ENCODE results near the gene HOMEZ.
"Not testable (repeated sequence)": the region's sequence is repeated elsewhere in the genome, so short reads cannot be mapped to it uniquely, and the experiment has no call there.

Gene HOMEZ

GRCh38 chr14:23275412-23275811 lies 10.5 kb downstream of the HOMEZ start:
- DNase-seq: no peak

GRCh38 chr14:23269193-23269592 lies 16.7 kb downstream of the HOMEZ start:
- DNase-seq: no peak

DNA sequence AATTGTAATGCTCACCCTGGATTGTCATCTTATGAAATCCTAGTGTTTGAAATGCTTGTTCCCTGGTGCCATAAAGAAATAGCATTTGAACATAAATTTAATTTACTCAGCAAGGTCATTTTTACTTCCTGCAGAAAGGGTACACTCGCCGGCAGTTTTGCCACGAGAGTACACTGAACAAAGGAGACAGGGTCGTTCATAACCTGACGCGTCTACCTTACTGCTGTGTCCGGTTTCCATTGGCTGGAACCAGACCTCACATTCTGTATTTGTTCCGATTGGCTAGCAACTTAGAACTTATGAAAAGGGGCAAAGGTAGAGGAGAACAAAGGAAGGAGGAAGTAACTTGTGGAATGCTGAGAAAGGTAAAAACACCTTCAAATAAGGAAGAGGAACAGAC lies 25.1 kb downstream of the HOMEZ start:
- not testable (repeated sequence) for DNase-seq

- DNase-seq: no peak
These were observed 26.5 kb downstream of the HOMEZ start for GRCh38 chr14:23259426-23259825.

GRCh38 chr14:23258256-23258655 lies 27.7 kb downstream of the HOMEZ start:
- DNase-seq: no peak

DNA sequence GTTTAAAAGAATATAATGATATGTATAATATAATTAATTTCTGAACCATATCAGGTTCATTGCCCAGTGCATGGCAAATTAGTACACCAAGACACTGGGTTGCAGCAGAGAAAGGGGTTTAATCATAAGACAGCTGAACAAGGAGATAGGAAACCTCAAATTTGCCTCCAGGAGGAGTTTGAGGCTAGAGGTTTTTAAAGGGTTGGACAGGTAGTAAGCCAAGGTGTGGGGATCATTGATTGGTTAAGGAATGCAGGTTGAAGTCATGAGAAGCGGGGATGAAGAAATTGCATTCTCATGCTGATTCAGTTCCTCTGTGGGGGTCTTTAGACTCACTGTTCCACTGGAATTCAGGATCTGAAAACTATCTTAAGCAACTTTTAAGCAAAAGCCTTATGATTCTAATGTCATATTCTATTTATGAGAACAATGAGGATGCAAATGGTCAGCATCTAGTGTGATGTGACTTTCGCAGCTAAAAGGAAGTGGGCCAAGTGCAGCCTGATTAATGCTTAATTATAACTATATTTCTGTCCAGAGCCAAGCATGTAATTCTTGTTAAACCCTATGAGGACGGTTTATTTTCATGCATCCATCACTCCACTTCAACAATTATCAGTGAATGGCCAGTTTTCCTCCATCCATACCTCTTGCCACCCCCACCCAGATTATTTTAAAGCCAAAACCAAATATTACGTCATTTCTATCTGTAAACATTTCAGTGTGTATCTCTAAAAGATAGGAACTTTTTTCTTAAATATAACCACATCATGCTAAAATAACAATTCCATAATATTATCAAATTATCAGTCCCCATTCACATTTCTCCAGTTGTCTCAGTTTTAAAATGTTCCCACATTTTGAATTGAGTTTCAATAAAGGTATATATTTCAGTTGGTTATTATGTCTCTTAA lies 33.3 kb downstream of the HOMEZ start:
- DNase-seq: no peak

DNA sequence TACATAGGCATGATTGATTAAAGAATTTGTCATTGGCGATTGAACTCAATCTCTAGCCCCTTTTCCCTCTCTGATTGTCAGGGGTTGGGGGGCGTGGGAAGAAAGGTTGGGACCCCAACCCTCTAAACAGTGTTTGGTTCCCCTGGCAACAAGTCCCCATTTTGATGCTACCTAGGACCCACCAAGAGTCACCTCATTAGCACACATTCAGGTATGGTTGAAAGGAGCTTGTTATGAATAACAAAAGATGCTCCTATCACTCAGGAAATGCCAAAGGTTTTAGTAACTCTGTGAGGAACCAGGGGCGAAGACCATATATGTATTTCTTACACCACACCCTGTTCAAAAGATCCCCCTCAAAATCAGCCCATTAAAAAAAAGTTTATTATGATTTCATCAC lies 33.9 kb downstream of the HOMEZ start:
- DNase-seq: no peak

- no peak for DNase-seq
These were observed 36.1 kb downstream of the HOMEZ start for GRCh38 chr14:23249824-23250223.

DNA sequence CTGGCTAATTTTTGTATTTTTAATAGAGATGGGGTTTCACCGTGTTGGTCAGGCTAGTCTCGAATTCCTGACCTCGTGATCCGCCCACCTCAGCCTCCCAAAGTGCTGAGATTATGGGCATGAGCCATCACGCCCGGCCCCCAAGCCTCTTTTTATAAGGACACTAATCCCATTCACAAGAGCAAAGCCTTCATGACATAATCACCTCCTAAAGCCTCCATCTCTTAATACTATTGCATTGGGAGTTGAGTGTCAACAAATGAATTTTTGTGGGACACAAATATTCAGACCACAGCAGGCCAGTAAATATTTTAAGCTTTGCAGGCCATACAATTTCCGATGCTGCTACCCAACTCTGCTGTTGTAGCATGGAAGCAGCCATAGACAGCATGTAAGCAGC lies 37.3 kb downstream of the HOMEZ start:
- no peak for DNase-seq

DNA sequence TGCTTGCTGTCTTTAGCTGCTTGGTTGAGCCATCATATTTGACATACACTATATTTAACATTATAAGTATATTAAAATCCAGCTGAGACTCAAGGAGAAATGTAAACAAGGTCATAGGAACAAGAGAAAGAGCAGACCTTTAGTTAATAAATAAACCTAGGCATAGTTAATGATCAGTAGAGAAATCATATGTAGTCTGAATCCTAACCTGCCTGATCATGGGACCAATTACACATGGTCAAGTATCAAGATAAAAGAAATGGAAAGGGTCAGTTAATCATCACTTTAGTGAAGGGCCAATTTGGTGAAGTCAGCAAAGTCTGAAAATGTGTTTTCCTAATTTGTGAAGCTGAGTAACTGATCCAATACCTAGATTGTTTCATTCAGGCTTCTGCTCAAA lies 40.6 kb downstream of the HOMEZ start:
- no peak for DNase-seq

DNA sequence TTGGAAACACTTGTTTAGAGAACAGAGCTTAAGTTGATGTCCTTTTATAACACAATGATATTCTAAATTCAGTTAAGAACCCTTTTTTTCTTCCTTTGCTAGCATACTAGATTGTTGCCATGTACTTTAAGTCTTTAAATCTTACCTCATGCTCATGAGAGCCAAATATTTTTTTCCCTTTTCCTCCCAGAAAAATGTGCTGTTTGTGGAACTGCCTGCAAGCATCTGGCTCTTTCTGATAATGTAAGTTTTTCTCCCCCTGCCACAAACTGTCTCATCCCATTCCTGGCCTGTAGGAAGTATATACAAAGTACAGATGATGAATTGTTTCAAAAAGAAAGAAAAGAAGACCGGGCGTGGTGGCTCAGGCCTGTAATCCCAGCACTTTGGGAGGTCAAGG lies 42.9 kb downstream of the HOMEZ start:
- DNase-seq: no peak

- DNase-seq: no peak
These were observed 43.9 kb downstream of the HOMEZ start for GRCh38 chr14:23242076-23242475.

DNA sequence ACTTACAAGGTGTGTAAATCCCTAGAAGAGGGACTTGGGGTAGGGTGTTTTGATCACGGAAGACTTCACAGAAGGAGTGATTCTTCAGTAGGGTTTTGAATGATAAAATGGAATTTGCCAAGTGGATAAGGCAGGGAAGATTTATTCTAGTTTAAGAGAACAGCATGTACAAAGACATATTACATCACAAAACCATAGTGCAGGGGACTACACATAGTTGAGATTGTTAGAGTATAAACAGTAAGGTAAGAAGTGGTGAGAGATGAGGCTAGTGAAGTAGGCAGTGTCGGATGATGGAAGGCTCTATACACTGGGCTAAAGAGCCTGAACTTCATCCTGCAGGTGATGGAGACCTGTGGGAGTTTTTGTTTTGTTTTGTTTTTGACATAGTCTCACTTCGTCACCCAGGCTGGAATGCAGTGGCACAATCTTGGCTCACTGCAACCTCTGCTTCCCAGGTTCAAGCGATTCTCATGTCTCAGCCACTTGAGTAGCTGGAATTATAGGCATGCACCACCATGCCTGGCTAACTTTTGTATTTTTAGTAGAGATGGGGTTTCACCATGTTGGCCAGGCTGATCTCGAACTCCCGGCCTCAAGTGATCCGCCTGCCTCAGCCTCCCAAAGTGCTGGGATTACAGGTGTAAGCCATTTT lies 44.7 kb downstream of the HOMEZ start:
- DNase-seq: not testable (repeated sequence)

GRCh38 chr14:23240661-23241060 lies 45.3 kb downstream of the HOMEZ start:
- no peak for DNase-seq

DNA sequence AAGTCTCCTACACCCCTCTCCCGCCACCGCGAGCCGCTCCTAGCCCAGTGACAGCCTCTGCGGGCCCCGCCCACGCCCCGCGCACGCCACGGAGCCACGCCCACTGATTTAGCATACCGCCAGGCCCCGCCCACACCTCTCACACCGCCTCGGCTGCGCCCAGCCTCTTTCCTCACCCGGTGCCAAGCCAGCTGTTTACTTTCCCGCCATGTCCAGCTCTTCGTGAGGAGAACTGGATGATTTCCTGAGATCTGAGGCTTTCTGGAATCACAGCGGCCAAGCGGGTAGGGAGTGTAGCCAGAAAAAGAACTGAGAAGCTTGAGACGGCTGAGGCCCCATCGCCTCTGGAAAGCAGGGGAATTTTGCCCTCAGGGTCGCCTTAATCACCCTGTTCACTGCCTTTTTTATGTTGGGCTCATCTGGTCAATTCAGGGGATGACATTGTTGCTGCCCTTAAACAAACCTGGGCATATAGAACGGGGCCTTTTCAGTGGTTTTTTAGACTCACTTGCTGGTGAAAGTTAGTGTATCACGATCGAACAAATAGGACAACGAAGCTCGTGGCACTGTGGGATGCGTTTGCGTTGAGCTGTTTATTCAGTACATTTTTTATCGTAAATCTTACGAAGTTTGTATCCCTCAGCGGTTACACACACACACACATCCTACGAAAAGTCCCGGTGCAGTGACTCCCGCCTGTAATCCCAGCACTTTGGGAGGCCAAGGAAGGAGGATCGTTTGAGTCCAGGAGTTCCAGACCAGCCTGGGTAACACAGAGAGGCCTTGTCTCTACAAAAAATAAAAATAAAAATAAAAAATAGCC lies 47.9 kb downstream of the HOMEZ start, which contains the start of gene RNF212B:
TSS of gene RNF212B (plus strand) at position 165 of the 823 bp plus-strand sequence. CDS start 2,410 bp downstream, outside the sequence.
- DNase-seq: peak; percentile 85

- not testable (repeated sequence) for DNase-seq
These were observed 53.6 kb downstream of the HOMEZ start for GRCh38 chr14:23232241-23232808.

DNA sequence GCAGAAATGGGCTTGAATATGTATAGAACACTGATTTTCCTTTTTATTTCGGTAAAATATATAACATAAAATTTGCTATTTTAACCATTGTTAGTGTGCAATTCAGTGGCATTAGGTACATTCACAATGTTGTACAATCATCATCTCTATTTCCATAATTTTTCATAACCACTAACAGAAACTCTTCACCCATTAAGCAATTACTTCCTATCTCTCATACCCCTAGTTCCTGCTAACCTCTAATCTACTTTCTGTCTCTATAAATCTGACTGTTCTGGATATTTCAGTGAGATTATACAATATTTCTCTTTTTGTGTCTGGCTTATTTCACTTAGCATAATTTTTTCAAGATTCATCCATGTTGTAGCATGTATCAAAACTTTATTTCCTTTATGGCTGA lies 57.1 kb downstream of the HOMEZ start:
- DNase-seq: no peak

DNA sequence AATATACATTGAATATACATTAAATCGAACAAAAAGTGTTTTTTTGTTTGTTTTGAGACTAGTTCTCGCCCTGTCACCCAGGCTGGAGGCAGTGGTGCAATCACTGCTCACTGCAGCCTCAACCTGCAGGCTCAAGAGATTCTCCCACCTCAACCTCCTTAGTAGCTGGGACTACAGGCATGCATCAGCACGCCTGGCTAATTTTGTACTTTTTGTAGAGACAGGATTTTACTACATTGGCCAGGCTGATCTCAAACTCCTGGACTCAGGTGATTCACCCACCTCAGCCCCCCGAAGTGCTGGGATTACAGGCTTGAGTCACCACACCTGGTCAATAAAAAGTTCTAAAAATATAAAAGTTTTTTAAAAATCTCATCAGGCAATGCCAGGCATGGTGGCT lies 58.4 kb downstream of the HOMEZ start:
- no peak for DNase-seq

- DNase-seq: not testable (repeated sequence)
These were observed 61.0 kb downstream of the HOMEZ start for GRCh38 chr14:23224958-23225357.

Measured in hematopoietic multipotent progenitor cell treated with erythropoietin and hydrocortisone succinate and interleukin-3 and kit ligand, for 8 days (in vitro differentiated cells).